ACC112 (cell line): ENCODE results near the gene ZNF606.

Source experiments
- H2AFZ ChIP-seq: fragments of 200-600 bp; sonication (generic); one replicate; pipeline ENCODE4 v1.6.0; 2017; ENCODE audit warnings: antibody characterized with exemption, low read length; ENCODE audit not compliant: unreplicated experiment
- H3K27ac ChIP-seq: fragments of 200-600 bp; sonication (generic); 2 replicates; pipeline ENCODE4 v1.5.1; 2014; ENCODE audit warnings: low read depth, mild to moderate bottlenecking, antibody characterized with exemption, low read length, moderate library complexity
- H3K27me3 ChIP-seq: fragments of 200-600 bp; sonication (generic); 2 replicates; pipeline ENCODE4 v1.6.1; 2014; ENCODE audit warnings: mild to moderate bottlenecking, antibody characterized with exemption, low read length, moderate library complexity, mixed read lengths; ENCODE audit not compliant: insufficient read depth
- H3K36me3 ChIP-seq: fragments of 200-600 bp; sonication (generic); 2 replicates; pipeline ENCODE4 v1.6.1; 2016; ENCODE audit warnings: mild to moderate bottlenecking, antibody characterized with exemption, low read length, moderate library complexity, mixed read lengths; ENCODE audit not compliant: insufficient read depth
- H3K4me1 ChIP-seq: fragments of 200-600 bp; sonication (generic); one replicate; pipeline ENCODE4 v1.6.1; 2016; ENCODE audit warnings: low read length, mixed read lengths; ENCODE audit not compliant: insufficient read depth, unreplicated experiment, control insufficient read depth
- H3K4me3 ChIP-seq: fragments of 200-600 bp; sonication (generic); 2 replicates; pipeline ENCODE4 v1.5.1; 2014; ENCODE audit warnings: mild to moderate bottlenecking, low read depth, low read length
- H3K79me2 ChIP-seq: fragments of 200-600 bp; sonication (generic); one replicate; pipeline ENCODE4 v1.6.0; 2016; ENCODE audit warnings: low read length; ENCODE audit not compliant: control insufficient read depth, unreplicated experiment, insufficient read depth

ZNF606 gene

GRCh38 chr19:58002384-58003173 lies at the start of gene ZNF606:
Gene ZNF606 (minus strand): TSS chr19:58002820. CDS start chr19:58001319, 1,501 bp downstream.
- Histone ChIP-seq H3K4me3 (peak within 1 kb of the TSS; percentile 88), H3K4me1 (peaks cover 9% of the 10 kb centered on the region), H2AFZ (peak within 1 kb of the TSS; percentile 95), H3K36me3 (peaks cover 59% of the 10 kb centered on the region), H3K27ac (peak within 1 kb of the TSS; percentile 52), H3K79me2 (peaks cover 34% of the 10 kb centered on the region), H3K27me3 (no peaks in the 10 kb centered on the region)

GRCh38 chr19:58052256-58052655 lies 49.6 kb upstream of the ZNF606 start:
- H3K79me2 ChIP-seq, result no peaks in the 10 kb centered on the region
- H3K4me1 ChIP-seq, result no peaks in the 10 kb centered on the region
- H3K36me3 ChIP-seq, result no peaks in the 10 kb centered on the region
- H3K27ac ChIP-seq, result no peak overlapping the region
- H2AFZ ChIP-seq, result no peak overlapping the region
- no peak overlapping the region for H3K4me3 ChIP-seq
- H3K27me3 ChIP-seq, result no peaks in the 10 kb centered on the region

- H3K36me3 ChIP-seq, result no peaks in the 10 kb centered on the region
- no peak overlapping the region for H3K4me3 ChIP-seq
- H3K4me1 ChIP-seq, result no peaks in the 10 kb centered on the region
- H3K27me3 ChIP-seq, result no peaks in the 10 kb centered on the region
- no peaks in the 10 kb centered on the region for H3K79me2 ChIP-seq
- H3K27ac ChIP-seq, result no peak overlapping the region
- H2AFZ ChIP-seq, result no peak overlapping the region
Observed at GRCh38 chr19:58047672-58048071, 45.1 kb upstream of the ZNF606 start.

- H3K4me1 ChIP-seq, result no peaks in the 10 kb centered on the region
- no peak overlapping the region for H3K4me3 ChIP-seq
- no peak overlapping the region for H3K27ac ChIP-seq
- H3K79me2 ChIP-seq, result no peaks in the 10 kb centered on the region
- no peak overlapping the region for H2AFZ ChIP-seq
- H3K36me3 ChIP-seq, result no peaks in the 10 kb centered on the region
- H3K27me3 ChIP-seq, result no peaks in the 10 kb centered on the region
Observed at GRCh38 chr19:58046856-58047255, 44.2 kb upstream of the ZNF606 start.

- Histone ChIP-seq H3K36me3 (no peaks in the 10 kb centered on the region), H3K4me1 (no peaks in the 10 kb centered on the region), H3K79me2 (no peaks in the 10 kb centered on the region), H3K27ac (no peak overlapping the region), H3K4me3 (no peak overlapping the region), H3K27me3 (no peaks in the 10 kb centered on the region), H2AFZ (no peak overlapping the region)
Observed at GRCh38 chr19:58045411-58046050, 42.9 kb upstream of the ZNF606 start.

GRCh38 chr19:58044886-58045285 lies 42.3 kb upstream of the ZNF606 start:
- no peaks in the 10 kb centered on the region for H3K27me3 ChIP-seq
- H3K79me2 ChIP-seq, result no peaks in the 10 kb centered on the region
- no peaks in the 10 kb centered on the region for H3K36me3 ChIP-seq
- H2AFZ ChIP-seq, result no peak overlapping the region
- H3K4me1 ChIP-seq, result no peaks in the 10 kb centered on the region
- H3K4me3 ChIP-seq, result no peak overlapping the region
- no peak overlapping the region for H3K27ac ChIP-seq

GRCh38 chr19:58044391-58044790 lies 41.8 kb upstream of the ZNF606 start:
- no peak overlapping the region for H3K4me3 ChIP-seq
- H3K4me1 ChIP-seq, result no peaks in the 10 kb centered on the region
- no peaks in the 10 kb centered on the region for H3K27me3 ChIP-seq
- H3K79me2 ChIP-seq, result no peaks in the 10 kb centered on the region
- no peak overlapping the region for H2AFZ ChIP-seq
- no peaks in the 10 kb centered on the region for H3K36me3 ChIP-seq
- no peak overlapping the region for H3K27ac ChIP-seq

GRCh38 chr19:58042495-58043340 lies 40.1 kb upstream of the ZNF606 start:
- Histone ChIP-seq H3K4me1 (no peaks in the 10 kb centered on the region), H2AFZ (no peak overlapping the region), H3K27me3 (no peaks in the 10 kb centered on the region), H3K79me2 (no peaks in the 10 kb centered on the region), H3K36me3 (no peaks in the 10 kb centered on the region), H3K4me3 (no peak overlapping the region), H3K27ac (no peak overlapping the region)

GRCh38 chr19:58040751-58041525 lies 38.3 kb upstream of the ZNF606 start:
- Histone ChIP-seq H3K27ac (no peak overlapping the region), H3K27me3 (no peaks in the 10 kb centered on the region), H2AFZ (no peak overlapping the region), H3K36me3 (no peaks in the 10 kb centered on the region), H3K79me2 (no peaks in the 10 kb centered on the region), H3K4me3 (no peak overlapping the region), H3K4me1 (no peaks in the 10 kb centered on the region)

- Histone ChIP-seq H3K27ac (no peak overlapping the region), H3K79me2 (no peaks in the 10 kb centered on the region), H2AFZ (no peak overlapping the region), H3K36me3 (no peaks in the 10 kb centered on the region), H3K27me3 (peaks cover 10% of the 10 kb centered on the region; the same call in 1 of the 2 replicates), H3K4me3 (no peak overlapping the region), H3K4me1 (no peaks in the 10 kb centered on the region)
Observed at GRCh38 chr19:58038688-58039204, 36.1 kb upstream of the ZNF606 start.
